Stimulated activated naive CD8-positive, alpha-beta T cell treated with anti-CD3 and anti-CD28 coated beads, Interleukin-15, amount 100 ng/mL, for 72 hours (primary cell): ENCODE results near the gene TNFRSF1B.
A peak's percentile ranks its signal among the peaks of the same experiment; 100 is the strongest.

ENCODE experiments used
- ATAC-seq: fragments of 150-1000 bp; cut with Tn5 transposase; 2 replicates; pipeline ENCODE4 v1.10.0; 2021; ENCODE audit warnings: mild to moderate bottlenecking, moderate library complexity
- DNase-seq, 2 donors: peaks; one replicate each; pipeline ENCODE4 v3.0.0; 2021 to 2022
- H3K27ac Mint-ChIP-seq, 2 donors: one replicate each; pipeline ENCODE4 v1.8.0; 2022; ENCODE audit warnings: mild to moderate bottlenecking in 2 of 2, mixed read lengths in 2 of 2, moderate library complexity in 2 of 2
- H3K27me3 Mint-ChIP-seq: one replicate; pipeline ENCODE4 v1.8.0; 2022; ENCODE audit warnings: mixed read lengths
- H3K4me1 Mint-ChIP-seq: one replicate; pipeline ENCODE4 v1.8.0; 2022; ENCODE audit warnings: mild to moderate bottlenecking, mixed read lengths
- H3K4me3 Mint-ChIP-seq, 2 donors: one replicate each; pipeline ENCODE4 v1.8.0; 2022; ENCODE audit warnings: mild to moderate bottlenecking in 2 of 2, mixed read lengths in 2 of 2, moderate library complexity in 1 of 2
- H3K9me3 Mint-ChIP-seq, 2 donors: one replicate each; pipeline ENCODE4 v1.8.0; 2022; ENCODE audit warnings: mixed read lengths in 2 of 2

TNFRSF1B gene

DNA sequence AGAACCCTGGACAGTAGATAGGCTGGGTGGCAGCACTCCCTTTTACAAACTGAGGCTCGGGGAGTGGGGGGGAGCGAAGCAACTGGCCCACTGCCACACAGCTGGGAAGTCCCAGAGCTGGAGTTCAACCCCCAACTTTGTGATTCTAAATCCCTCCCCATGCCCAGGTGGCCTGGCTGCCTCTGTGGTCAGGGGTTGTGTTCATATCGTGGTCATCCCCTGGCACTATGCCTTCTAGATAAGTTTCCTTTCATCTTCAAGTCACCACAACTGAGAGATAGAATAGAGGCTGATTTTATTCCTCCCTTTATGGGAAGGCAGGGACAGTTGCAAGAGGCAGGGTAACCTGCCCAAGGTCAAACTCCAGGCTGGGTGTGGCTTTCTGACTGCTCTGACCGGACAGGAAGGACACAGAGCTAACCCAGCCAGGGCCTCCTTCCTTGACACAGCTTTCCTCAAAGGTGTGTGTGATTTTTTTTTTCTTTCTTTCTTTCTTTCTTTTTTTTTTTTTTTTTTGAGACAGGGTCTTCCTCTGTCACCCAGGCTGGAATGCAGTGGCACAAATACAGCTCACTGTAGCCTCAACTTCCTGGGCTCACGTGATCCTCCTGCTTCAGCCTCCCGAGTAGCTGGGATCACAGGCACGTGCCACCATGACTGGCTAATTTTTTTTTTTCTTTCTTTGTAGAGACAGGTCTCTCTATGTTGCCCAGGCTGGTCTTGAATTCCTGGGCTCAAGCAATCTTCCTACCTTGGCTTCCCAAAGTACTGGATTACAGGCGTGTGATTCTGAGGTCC lies 18.4 kb upstream of the TNFRSF1B start:
- DNase-seq, result no peak
- Mint-ChIP-seq H3K9me3 (peaks cover 4 to 18% of the 10 kb centered on the region in 2 donors), H3K27ac (peak overlapping the region; percentile 14 to 30)

DNA sequence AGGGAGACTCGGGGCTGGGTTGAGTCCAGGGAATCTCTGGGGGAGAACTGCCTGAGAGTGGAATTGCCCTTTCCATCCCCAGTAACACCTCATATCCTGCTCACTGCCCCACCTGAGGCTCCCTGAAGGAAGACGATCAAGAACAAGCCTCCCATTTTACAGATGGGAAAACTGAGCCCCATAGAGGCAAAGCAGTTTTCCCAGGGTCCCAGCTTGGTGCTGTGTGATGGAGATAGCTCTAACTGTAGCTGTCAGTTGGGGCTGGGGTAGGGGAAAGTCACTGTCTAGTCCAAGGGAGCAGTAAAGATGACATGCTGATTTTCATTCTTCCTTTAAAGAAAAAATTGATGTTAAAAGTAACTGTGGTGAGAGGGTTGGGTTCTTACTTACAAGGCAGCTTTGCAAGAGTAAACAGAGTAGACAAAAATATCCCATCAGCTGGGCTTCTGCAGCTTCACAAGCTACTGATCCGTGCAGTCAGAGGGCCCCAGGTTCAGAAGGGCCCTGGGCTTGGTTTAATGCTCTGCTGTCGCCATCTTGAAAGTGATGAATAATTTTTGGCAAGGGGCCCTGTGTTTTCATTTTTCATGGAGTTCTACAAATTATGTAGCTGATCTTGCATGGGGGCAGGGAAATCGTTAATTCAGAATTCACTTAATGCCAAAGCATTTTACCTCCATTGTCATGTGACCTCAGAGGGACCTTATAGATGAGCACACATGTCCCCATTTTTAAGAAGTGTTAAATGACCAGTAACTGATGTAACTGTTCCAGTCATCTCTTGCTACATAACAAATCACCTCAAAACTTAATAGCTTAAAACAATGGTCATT lies 17.6 kb upstream of the TNFRSF1B start:
- no peak for DNase-seq
- Mint-ChIP-seq H3K27me3 (no peaks in the 10 kb centered on the region), H3K4me1 (peaks cover 96% of the 10 kb centered on the region), H3K9me3 (peaks cover 4 to 18% of the 10 kb centered on the region in 2 donors), H3K4me3 (peak overlapping the region; percentile 18 to 48), H3K27ac (peak overlapping the region; percentile 14 to 91)
- ATAC-seq, result no peak

More for the DNA sequence above, 18.4 kb upstream of the TNFRSF1B start:
- Mint-ChIP-seq H3K4me1 (peaks cover 100% of the 10 kb centered on the region), H3K4me3 (peak overlapping the region; percentile 18 to 41), H3K27me3 (no peaks in the 10 kb centered on the region)
- peak; percentile 11 for ATAC-seq

DNA sequence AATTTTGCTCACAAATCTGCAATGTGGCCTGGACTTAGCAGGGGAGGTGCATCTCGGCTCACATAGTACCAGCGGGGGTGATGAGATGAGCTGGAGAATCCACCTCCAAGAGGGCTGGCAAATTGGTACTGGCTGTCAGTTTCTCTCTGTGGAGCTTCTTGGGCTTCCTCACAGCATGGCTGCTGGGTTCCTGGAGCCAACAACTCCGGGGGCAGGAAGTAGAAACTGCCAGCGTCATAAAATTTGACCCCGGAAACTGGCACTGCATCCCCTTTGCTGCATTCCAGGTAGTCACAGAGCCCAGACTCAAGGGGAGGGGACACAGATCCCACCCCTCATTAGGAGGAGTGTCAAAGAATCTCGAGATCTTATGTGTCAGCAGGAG lies 17.0 kb upstream of the TNFRSF1B start:
- Mint-ChIP-seq H3K4me1 (peaks cover 93% of the 10 kb centered on the region), H3K27ac (peak overlapping the region in 1 of 2 donors; percentile 91), H3K27me3 (no peaks in the 10 kb centered on the region), H3K4me3 (peak overlapping the region in 1 of 2 donors; percentile 48), H3K9me3 (peaks cover 4 to 18% of the 10 kb centered on the region in 2 donors)
- no peak for ATAC-seq
- no peak for DNase-seq

DNA sequence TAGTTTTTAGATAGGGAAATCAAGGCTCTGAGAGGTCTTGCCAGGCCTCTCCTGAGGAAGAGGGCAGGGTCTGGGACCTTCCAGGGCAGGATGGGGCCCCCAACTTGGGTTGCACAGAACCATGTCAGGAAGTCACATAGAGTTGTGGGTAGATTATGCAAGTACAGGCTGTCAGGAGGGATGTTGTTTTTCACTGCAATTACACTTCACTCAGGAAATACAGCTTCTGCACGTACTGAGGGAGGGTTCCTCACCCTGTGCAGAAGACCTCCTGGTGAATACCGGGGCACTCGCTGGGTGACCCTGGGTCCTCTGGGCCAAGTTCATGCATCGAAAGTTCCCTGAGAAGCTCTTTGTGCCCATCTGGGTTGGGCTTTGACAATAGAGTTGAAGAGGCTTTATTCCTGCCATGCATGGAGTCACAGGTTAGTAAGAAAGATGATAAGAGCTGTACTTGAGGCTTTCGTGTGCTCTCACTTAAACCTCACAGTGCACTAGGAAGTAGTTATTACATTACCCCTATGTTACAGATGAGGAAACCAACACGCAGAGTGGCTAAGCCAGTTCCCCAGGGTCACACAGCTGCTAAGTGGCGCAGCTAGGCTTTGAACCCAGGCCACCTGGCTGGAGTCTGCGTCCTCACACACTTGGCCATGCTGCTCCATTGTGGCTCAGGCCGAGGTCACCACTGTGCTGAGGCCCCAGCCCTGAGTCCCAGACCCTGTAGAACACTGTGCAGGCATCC lies 16.2 kb upstream of the TNFRSF1B start:
- Mint-ChIP-seq H3K4me1 (peaks cover 93% of the 10 kb centered on the region), H3K4me3 (peak overlapping the region; percentile 54 to 60), H3K9me3 (peaks cover 4 to 18% of the 10 kb centered on the region in 2 donors), H3K27ac (peak overlapping the region; percentile 38 to 91), H3K27me3 (no peaks in the 10 kb centered on the region)
- no peak for DNase-seq
- ATAC-seq, result peak; percentile 77

DNA sequence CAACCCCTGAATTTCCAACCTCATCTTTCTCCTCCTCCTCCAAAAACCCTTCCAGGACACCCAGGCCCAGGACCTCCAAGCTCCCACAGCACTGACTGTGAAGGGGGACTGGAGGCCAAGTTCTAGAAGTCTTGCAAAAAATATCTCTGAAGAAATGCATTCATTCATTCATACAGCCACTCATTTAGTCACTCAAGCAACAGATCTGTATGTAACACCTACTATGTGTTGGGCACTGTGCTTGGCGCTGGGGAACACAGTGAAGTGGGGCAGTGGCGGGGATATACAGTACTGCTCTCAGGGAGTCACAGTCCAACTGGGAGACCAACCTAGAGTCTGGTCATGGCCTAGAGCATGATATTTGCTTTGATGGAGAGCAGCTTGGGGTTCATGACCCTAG lies 15.3 kb upstream of the TNFRSF1B start:
- Mint-ChIP-seq H3K4me1 (peaks cover 93% of the 10 kb centered on the region), H3K9me3 (peaks cover 4 to 18% of the 10 kb centered on the region in 2 donors), H3K4me3 (peak overlapping the region; percentile 31 to 60), H3K27ac (peak overlapping the region; percentile 69 to 87), H3K27me3 (no peaks in the 10 kb centered on the region)
- no peak for ATAC-seq
- no peak for DNase-seq

DNA sequence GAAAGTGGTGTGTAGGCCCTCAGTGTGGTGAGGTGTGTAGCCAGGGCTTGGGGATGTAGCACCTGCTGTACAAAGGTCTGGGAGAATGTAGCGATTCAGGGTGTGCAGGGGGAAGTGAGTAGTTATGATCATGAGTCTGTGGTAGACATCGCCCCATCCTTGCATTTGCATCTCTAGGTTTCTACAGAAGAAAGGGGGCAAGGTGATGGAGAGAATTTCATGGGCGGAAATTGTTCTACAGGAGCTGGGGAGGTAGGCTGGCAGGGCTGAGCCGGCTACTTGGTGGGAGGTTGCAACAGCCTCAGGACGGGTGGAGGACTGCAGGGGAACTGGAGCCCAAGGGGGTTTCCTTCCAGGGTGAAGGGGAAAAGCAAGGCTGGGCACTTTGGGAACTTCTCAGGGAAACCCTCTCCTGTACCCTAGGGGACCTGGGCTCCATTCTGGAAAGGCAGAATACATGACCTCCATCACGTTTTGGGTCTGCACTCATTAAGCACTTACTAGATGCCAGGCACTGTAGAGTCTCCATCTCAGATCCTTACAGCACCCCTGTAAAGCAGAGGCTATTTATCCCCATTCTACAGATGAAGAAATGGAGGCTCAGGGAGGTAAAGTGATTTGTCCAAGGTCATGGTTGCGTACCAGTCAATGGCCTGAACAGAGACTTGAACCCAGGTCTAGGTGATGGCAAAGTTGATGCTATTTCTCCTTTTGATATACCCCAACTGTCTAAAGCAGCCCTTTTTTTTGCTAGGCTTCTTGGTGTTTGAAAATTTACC lies 14.5 kb upstream of the TNFRSF1B start:
- peak overlapping the region; percentile 3 to 11 for H3K4me3 Mint-ChIP-seq
- peaks cover 4 to 18% of the 10 kb centered on the region in 2 donors for H3K9me3 Mint-ChIP-seq
- ATAC-seq (peak; percentile 46), DNase-seq (no peak)
- no peaks in the 10 kb centered on the region for H3K27me3 Mint-ChIP-seq
- peak overlapping the region in 1 of 2 donors; percentile 11 for H3K27ac Mint-ChIP-seq
- peaks cover 92% of the 10 kb centered on the region for H3K4me1 Mint-ChIP-seq

DNA sequence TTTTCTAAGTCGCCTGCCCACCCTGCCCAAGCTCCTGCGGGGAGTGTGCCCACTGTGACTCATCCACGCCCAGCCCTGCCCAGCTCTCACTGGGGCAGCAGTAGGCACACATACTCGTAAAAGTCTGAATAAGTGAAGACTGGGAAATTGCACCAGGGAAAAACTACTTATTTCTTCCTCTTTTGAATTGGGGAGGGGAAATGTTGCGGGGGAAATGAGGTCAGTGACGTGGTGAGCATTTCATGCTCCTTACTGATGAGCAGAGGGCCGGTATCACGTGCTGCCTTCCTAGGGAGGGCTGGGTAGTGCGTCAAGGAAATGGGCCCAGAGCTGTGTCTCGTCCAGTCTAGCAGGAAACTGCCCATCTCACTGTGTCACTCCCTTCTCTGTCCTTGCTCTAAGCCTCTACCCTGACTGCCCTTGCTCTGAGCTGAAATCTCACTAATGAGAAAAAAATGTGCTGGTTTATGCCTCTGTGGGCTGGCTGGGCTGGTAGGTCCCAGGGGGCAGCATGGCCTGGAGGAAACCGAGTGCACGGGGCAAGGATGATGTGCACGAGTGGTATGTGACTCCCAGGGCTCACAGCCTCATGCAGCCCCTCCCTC lies 13.5 kb upstream of the TNFRSF1B start:
- H3K9me3 Mint-ChIP-seq, result peaks cover 4 to 18% of the 10 kb centered on the region in 2 donors
- no peak for ATAC-seq
- no peaks in the 10 kb centered on the region for H3K27me3 Mint-ChIP-seq
- no peak for DNase-seq
- peak overlapping the region in 1 of 2 donors; percentile 11 for H3K4me3 Mint-ChIP-seq
- peak overlapping the region; percentile 49 to 52 for H3K27ac Mint-ChIP-seq
- peaks cover 92% of the 10 kb centered on the region for H3K4me1 Mint-ChIP-seq

DNA sequence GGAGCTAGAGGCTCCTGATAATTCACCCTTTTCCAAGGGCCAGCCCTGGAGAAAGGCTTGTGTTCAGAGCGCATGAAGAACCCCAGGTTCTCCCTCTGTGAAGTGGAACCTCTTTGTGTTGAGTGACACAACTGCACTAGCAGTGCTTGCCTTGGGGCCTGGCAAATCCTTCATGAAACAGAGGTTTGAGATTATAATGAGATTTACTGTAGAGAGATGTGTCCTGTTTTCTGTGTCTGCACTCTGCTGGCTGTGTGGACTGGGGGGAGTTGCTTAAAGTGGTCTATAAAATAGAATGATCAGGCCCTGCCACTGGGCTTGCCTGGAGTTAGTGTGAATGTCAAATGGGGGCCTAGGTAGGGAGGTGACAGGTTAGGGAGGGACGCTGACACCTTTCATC lies 11.5 kb upstream of the TNFRSF1B start:
- peak overlapping the region in 1 of 2 donors; percentile 1 for H3K27ac Mint-ChIP-seq
- H3K27me3 Mint-ChIP-seq, result no peaks in the 10 kb centered on the region
- H3K9me3 Mint-ChIP-seq, result peaks cover 4 to 11% of the 10 kb centered on the region in 2 donors
- DNase-seq, result no peak
- H3K4me3 Mint-ChIP-seq, result peak overlapping the region in 1 of 2 donors; percentile 16
- H3K4me1 Mint-ChIP-seq, result peaks cover 91% of the 10 kb centered on the region
- ATAC-seq, result no peak

DNA sequence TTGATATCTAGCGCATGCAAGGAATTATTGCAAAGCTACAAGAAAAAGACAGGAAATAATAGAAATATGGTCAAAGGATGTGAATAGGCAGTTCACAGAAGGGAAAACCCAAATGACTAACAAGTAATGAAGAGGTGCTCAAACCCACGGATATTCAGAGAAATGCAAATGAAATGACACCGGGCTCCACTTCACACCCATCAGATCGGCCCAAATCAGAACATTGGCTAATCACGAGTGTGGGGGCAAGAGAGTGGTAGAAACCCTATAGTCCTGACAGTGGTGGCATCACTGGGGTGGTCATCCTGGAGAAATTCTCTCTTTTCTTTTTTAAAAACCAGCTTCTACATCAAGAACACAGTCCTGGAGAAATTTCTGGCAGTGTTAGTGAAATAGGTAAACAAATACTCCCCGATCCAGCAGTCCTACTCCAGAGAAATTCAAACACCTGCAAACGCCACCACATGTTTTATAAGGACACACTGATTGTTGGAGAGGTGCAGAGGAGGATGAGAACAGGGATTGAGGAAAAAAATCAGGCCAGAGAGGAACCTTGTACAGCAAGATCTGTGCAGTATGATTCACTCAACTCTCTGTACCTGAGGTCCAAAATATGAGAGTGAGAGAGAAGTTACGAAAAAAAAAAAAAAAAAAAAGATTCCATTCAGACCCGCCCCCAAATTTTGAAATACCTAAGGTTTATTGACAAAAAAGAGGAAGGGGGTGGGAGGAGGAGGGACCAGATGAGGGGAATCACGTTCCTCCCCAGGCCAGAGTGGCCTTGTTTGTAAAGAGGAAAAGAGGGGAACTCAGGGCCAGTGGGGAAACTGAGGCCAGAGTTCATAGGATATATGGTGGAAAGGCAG lies 9.2 kb upstream of the TNFRSF1B start:
- peak; percentile 53 to 64 for DNase-seq
- H3K4me3 Mint-ChIP-seq, result peak overlapping the region; percentile 82 to 84
- no peaks in the 10 kb centered on the region for H3K27me3 Mint-ChIP-seq
- peak; percentile 75 for ATAC-seq
- peaks cover 0 to 4% of the 10 kb centered on the region in 2 donors for H3K9me3 Mint-ChIP-seq
- peaks cover 91% of the 10 kb centered on the region for H3K4me1 Mint-ChIP-seq
- H3K27ac Mint-ChIP-seq, result peak overlapping the region; percentile 98 to 99

DNA sequence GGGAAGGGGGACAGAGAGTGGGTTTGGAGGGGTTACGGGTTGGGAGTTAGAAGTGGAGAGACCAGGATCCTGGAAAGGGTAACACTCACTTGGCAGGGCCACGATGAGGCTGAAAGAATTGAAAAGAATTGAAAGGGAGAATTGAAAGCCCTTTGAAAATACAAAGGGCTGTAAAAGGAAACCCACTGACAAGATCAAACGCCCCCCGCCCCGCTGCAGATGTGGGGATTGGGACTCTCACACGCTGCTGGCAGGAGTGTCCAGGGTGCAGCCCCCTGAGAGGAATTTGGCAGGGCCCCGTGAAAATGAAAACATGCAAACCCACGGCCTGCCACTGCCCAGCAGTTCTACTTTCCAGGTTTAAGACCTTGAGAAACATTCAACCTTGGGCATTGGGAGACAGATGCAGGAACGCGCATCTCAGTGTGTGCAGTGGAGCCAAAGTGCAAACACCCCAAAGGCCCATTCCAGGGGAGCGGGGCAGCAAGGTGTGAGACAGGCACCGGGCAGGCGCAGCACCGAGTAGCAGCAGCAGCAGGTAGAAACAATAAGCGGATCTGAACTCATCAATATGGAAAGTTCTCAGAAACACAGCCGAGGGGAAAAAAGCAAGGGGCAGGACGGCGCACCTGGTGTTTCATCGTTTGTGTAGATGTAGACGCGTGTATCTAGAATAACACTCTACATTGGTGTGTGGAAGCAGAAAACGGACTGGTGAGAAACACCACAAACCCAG lies 8.3 kb upstream of the TNFRSF1B start:
- peaks cover 0 to 4% of the 10 kb centered on the region in 2 donors for H3K9me3 Mint-ChIP-seq

DNA sequence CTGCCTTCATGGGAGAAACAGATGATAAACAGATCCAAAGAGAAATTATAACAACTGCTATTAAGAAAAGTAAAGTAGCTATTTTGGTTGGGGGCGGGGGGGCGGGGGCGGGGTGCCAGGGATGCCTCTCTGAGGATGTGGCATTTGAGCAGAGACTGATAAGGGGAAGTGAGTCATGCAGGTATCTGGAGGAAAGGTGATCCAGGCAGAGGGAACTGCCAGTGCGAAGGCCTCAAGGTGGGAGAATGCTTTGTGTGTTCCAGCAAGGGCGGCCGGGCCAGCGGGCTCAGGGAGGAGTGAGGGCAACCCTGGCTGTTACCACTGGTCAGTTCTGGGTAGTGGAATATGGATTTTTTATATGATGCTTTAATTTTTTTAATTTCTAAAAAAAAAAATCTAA lies 7.0 kb upstream of the TNFRSF1B start:
- Mint-ChIP-seq H3K4me3 (peak overlapping the region; percentile 6 to 50), H3K9me3 (peaks cover 0 to 4% of the 10 kb centered on the region in 2 donors), H3K27me3 (no peaks in the 10 kb centered on the region), H3K4me1 (peaks cover 98% of the 10 kb centered on the region), H3K27ac (peak overlapping the region in 1 of 2 donors; percentile 85)
- ATAC-seq (no peak), DNase-seq (no peak)

More for the DNA sequence above, 8.3 kb upstream of the TNFRSF1B start:
- DNase-seq (no peak), ATAC-seq (no peak)
- no peaks in the 10 kb centered on the region for H3K27me3 Mint-ChIP-seq
- H3K4me1 Mint-ChIP-seq, result peaks cover 91% of the 10 kb centered on the region
- H3K27ac Mint-ChIP-seq, result peak overlapping the region; percentile 98 to 99
- peak overlapping the region; percentile 82 to 84 for H3K4me3 Mint-ChIP-seq

DNA sequence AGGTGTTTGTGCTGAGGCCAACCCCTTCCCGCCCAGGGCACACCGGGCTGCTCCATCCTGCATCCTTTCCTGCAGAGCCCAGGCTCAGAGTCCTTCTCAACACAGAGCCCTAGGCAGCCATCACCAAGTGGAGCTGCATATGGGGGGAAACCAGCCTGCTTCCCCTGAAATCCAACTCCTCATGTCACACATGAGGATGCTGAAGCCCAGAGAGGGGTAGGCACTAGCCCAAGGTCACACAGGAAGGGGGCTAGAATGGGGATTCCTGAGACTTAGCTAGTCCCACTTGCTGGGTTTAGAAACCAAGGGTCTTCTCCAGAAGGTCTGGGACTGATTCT lies 5.5 kb upstream of the TNFRSF1B start:
- H3K27ac Mint-ChIP-seq, result peak overlapping the region; percentile 87 to 95
- no peaks in the 10 kb centered on the region for H3K27me3 Mint-ChIP-seq
- peak in 1 of 2 donors; percentile 28 for DNase-seq
- H3K4me3 Mint-ChIP-seq, result peak overlapping the region; percentile 71 to 75
- peaks cover 0 to 4% of the 10 kb centered on the region in 2 donors for H3K9me3 Mint-ChIP-seq
- peaks cover 98% of the 10 kb centered on the region for H3K4me1 Mint-ChIP-seq
- ATAC-seq, result peak; percentile 5
